HS-27A (cell line): ENCODE measurements around the gene F12.
"Not testable (repeated sequence)": the region's sequence is repeated elsewhere in the genome, so short reads cannot be mapped to it uniquely, and the experiment has no call there.

ENCODE experiments used
- DNase-seq: peaks from one replicate; pipeline ENCODE4 v3.0.0-alpha.2; 2012; ENCODE audit warnings: low read depth, missing footprints

Gene F12

DNA sequence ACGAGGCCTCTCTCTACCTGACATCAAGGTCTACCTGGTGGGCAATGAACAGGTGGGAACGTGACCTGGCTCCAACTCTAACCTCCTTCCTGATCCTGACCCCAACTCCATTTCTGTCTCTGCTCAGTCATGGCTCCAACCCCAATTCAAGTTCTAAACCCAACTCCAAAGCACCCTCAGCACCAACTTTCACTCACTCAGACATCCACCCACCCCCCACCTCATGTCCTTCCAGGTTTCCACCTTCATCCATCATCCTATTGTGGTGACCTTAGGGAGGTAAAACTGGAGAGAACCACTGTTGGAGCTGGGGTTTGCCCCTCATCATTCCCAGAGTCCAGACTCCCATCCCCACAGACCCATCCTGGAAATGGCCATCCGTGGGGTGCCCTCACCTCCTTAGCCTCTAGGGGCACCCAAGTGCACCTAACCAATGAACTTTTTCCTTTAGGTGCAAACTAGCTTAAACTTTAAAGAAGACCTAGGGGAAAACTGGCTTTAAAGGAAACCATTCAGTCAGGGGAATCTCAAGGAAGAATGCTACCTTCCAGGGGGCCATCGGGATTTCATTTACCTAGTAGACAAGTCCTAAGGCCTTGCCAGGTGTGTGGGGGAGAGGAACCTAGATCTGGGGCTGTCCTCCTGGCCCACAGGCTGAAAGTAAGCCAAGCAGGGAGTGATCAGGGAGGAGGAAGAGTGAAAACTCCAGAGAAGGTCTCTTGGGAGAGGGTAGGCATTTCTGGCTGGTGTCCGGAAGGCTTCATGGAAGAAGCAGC lies 40.3 kb downstream of the F12 start:
- DNase-seq = no peak

DNA sequence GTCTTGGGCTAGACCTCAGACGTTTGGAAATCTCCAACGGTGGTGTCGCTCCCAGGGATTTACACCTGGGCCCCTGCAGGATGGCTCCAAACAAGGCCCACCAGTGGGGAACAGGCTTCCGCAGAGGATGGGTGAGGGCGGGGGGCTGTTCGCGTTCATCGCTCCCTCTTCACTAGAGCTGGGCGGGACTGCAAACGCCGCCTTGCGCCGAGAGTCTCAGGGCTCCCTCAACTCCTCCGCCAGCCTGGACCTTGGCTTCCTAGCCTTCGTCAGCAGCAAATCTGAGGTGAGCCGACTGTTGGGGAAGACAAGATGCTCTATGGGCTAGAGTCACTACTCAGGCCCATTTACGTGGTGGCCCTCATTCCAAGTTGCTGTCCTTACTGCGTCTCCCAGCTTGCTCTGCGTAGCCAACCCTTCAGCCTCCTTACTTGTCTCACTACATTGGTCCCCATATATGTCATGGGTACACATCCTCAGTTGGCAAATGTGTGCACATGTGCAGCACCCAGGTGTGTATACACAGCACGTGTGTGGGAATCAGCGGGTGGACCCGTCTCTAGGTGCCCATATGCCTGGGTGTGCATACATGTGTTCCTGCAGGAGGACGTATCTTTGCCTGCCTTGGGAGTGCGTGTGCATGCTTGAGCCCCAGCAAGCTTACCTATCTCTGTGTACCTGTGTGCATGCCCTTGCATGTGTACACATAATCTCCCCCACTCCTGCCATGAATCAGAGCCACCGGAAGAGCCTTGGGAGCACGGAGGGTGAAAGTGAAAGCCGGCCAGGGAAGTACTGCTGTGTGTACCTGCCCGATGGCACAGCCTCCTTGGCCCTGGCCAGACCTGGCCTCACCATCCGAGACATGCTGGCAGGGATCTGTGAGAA lies 41.1 kb downstream of the F12 start:
- no peak for DNase-seq

GRCh38 chr5:177367323-177367848 lies 42.0 kb downstream of the F12 start:
- no peak for DNase-seq

DNA sequence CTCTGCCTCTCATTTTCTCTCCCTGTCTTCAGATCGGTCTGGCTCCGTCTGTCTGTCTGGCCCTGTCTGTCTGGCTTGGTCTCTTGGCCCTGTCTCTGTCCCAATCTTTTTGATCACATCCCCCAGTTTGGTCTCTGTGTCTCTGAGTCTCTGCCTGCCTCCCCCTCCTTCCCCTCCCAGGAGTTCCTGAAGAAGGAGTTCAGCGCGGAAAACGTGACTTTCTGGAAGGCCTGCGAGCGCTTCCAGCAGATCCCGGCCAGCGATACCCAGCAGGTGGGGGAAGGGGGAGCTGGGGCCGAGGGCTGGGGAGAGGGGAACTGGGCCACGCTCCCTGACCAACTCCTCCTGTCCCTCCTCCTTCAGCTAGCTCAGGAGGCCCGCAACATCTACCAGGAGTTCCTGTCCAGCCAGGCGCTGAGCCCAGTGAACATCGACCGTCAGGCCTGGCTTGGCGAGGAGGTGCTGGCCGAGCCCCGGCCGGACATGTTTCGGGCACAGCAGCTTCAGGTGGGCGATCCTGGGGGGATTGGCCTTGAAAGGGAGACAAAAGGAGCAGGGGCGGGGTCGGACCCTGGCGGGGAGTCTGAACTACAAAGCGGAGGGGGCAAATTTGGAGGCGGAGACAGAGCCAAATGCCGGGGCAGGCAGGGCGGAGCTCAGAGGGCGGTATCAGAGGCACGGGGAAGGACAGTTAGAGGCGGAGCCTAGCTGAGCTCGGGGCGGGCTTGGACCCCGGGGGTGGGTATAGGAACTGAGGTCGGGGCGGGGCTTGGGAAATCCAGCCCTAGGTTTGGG lies 42.6 kb downstream of the F12 start:
- DNase-seq = no peak

GRCh38 chr5:177365845-177366527 lies 43.4 kb downstream of the F12 start:
- no peak for DNase-seq

GRCh38 chr5:177364159-177364962 lies 45.0 kb downstream of the F12 start:
- no peak for DNase-seq

GRCh38 chr5:177363565-177363964 lies 45.8 kb downstream of the F12 start:
- no peak for DNase-seq

- DNase-seq = no peak
These were observed 46.5 kb downstream of the F12 start for GRCh38 chr5:177362610-177363507.

GRCh38 chr5:177362292-177362609 lies 47.1 kb downstream of the F12 start:
- no peak for DNase-seq

GRCh38 chr5:177361418-177362291 lies 47.7 kb downstream of the F12 start:
- DNase-seq = no peak

- DNase-seq = not testable (repeated sequence)
These were observed 48.6 kb downstream of the F12 start for GRCh38 chr5:177360740-177361139.

GRCh38 chr5:177359860-177360259 lies 49.5 kb downstream of the F12 start:
- no peak for DNase-seq

- no peak for DNase-seq
These were observed 49.9 kb downstream of the F12 start for GRCh38 chr5:177359451-177359851.

DNA sequence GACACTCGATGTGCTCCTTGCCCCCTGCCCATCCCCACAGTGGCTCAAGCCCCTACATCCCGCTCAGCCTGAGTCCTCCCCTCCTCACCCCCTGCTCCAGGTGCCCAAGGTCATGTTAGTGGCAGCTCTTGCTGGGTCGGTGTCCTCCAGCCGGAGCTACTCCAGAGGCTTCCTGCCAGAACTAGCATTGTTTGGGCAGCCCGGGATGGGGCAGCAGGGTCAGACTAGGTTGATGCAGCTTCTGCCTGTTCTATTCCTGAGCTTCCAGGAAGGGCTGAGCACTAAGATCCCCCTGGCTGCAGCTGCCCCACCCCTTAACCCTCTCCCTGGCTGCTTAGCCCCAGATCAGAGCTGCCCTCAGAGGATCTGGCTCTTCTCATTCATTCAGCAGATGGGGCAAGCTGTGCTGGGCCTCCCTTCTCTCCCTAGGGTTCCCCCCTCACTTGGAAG lies 51.0 kb downstream of the F12 start:
- DNase-seq = no peak

GRCh38 chr5:177357459-177358351 lies 51.7 kb downstream of the F12 start, which contains the start of gene RGS14:
RGS14 (plus strand) TSS chr5:177357924; CDS start chr5:177358025, 101 bp downstream.
- no peak for DNase-seq

DNA sequence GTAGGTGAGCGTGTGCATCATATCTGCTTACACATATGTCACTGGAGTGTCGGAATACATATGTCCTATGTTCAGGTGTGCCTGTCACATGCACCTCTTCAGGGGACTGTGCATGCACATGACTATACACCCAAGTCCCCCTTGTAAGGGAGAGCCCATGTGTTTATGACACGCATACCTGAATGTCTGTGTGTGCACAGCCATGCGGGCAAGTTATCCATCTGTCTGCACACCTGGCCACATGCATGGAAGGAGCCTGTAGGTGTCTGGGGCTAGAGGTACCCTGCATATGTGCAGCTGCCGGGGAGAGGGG lies 52.3 kb downstream of the F12 start:
- DNase-seq = no peak

- no peak for DNase-seq
These were observed 52.6 kb downstream of the F12 start for GRCh38 chr5:177356746-177357145.

GRCh38 chr5:177355868-177356168 lies 53.5 kb downstream of the F12 start:
- DNase-seq = no peak
